Peyer's patch (tissue), 4 donors: Measurements from ENCODE around the gene TMEM87B. TPM values are rescaled to one million over a fixed set of nuclear protein-coding genes. Genes with fewer than 3 reads are reported as not detected.

Experiments used
- DNase-seq, 3 donors: peaks; one replicate each; pipeline ENCODE4 v3.0.0-alpha.2; 2017 to 2019
- H3K27ac ChIP-seq, 4 donors: fragments of 200-600 bp; sonication (generic); one replicate each; pipeline ENCODE4 v1.5.1; 2016 to 2019
- H3K27me3 ChIP-seq, 2 donors: fragments of 200-600 bp; sonication (generic); one replicate each; pipeline ENCODE4 v1.5.1; 2019
- H3K36me3 ChIP-seq, 3 donors: fragments of 200-600 bp; sonication (generic); one replicate each; pipeline ENCODE4 v1.5.1; 2016 to 2019
- H3K4me1 ChIP-seq, 4 donors: fragments of 200-600 bp; sonication (generic); one replicate each; pipeline ENCODE4 v1.5.1; 2016 to 2019
- H3K4me3 ChIP-seq, 4 donors: fragments of 200-600 bp; sonication (generic); 1 replicate in 3 of 4; 2 replicates in 1 of 4; pipeline ENCODE4 v1.5.1; 2016 to 2019; ENCODE audit warnings: mild to moderate bottlenecking in 1 of 4
- H3K9me3 ChIP-seq, 4 donors: fragments of 200-600 bp; sonication (generic); one replicate each; pipeline ENCODE4 v1.5.1; 2016 to 2019; ENCODE audit warnings: mild to moderate bottlenecking in 1 of 4
- POLR2A ChIP-seq, 2 donors: fragments of 450-650 bp; IDR thresholded peaks; one replicate each; pipeline ENCODE4 v1.5.1; 2017; ENCODE audit warnings: antibody characterized with exemption in 2 of 2, mild to moderate bottlenecking in 2 of 2, moderate library complexity in 2 of 2
- total RNA-seq, 4 donors: library from RNA; depleted of rRNA; stranded (reverse); fragments of >200 nt; gene quantifications; one replicate each; pipeline ENCODE4 v1.1.0, GENCODE V29; 2016
- TF ChIP-seq, protein P1 (sequence below), 6 experiments: fragments of 450-650 bp in 4 of 6; fragments of 200-600 bp in 2 of 6; sonication (generic) in 1 of 6; IDR thresholded peaks; one replicate each; pipeline ENCODE4 v1.5.1; 2017 to 2019; ENCODE audit warnings: antibody characterized with exemption in 6 of 6, mild to moderate bottlenecking in 3 of 6, moderate library complexity in 1 of 6

Gene TMEM87B
- total RNA-seq, 4 donors from 2014 or later, result 22.3 to 85.6 (median 48.6) TPM

DNA sequence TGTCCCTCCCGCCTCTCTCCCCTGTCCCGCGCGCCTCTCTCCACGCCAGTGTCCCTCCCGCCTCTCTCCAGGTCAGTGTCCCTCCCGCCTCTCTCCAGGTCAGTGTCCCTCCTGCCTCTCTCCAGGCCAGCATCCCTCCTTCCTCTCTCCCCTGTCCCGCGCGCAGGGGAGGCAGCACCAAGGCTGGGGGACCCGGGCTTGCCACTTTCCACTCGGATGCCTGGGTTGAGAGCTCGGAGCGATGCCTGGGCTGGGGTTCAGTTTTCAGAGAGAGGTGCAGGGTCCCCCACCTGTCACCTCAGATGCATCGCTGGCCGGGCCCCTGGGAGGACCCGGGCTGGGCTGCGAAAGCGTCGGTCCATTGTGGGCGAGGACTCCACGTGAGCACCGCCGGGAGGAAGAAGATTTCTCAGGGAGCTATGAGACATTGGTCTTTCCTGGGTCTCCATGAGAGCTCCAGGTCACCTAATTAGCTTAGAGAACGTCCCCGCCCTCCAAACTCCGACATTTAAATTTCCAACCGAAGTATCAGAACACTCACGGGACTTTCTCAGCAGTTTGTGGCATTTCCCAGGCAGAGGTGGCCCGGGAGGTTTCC is 85.2 kb downstream of the TMEM87B start:
- Histone ChIP-seq H3K36me3 (no peaks in the 10 kb centered on the region), H3K4me1 (no peaks in the 10 kb centered on the region), H3K27ac (no peak overlapping the region), H3K9me3 (no peaks in the 10 kb centered on the region), H3K27me3 (no peaks in the 10 kb centered on the region), H3K4me3 (no peak overlapping the region)
- no peak for TF ChIP-seq POLR2A (IDR thresholded peaks at IDR 0.05)
- DNase-seq, result no peak

DNA sequence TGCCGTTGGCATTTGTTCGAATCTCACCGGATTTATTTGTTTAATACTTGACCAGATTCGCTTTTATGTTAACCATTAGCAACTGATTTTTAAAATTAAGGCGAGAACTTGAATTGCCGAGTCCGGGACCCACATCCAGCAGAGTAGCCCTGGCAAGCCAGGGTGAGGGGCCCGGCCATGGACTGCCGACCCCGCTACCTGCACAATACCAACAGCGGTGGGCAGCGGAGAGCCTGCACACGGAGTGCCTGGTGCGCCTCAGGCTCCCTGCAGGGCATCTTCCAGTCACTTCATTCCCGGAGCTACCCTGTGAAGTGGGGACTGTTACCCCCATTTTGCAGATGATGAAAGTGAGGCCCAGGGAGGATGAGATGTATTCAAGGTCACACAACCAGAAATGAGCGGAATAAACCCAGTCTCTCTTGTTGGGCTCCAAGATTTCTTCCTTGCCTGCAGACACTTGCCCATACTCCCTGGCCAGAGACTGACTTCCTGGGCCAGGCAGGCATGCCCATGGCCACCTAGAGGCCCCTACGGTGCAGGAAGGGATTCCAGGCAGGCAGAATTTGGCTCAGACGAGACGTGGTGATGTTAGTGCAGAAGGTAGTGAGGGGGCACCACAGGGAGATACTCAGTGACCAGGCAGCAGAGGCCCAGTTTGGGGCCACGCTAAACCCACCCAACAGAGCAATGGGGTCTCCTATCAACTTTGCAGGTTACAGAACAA is 86.0 kb downstream of the TMEM87B start:
- H3K27me3 ChIP-seq, result no peaks in the 10 kb centered on the region
- H3K9me3 ChIP-seq, result no peaks in the 10 kb centered on the region
- TF ChIP-seq, protein P1, sequence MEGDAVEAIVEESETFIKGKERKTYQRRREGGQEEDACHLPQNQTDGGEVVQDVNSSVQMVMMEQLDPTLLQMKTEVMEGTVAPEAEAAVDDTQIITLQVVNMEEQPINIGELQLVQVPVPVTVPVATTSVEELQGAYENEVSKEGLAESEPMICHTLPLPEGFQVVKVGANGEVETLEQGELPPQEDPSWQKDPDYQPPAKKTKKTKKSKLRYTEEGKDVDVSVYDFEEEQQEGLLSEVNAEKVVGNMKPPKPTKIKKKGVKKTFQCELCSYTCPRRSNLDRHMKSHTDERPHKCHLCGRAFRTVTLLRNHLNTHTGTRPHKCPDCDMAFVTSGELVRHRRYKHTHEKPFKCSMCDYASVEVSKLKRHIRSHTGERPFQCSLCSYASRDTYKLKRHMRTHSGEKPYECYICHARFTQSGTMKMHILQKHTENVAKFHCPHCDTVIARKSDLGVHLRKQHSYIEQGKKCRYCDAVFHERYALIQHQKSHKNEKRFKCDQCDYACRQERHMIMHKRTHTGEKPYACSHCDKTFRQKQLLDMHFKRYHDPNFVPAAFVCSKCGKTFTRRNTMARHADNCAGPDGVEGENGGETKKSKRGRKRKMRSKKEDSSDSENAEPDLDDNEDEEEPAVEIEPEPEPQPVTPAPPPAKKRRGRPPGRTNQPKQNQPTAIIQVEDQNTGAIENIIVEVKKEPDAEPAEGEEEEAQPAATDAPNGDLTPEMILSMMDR (IDR thresholded peaks at IDR 0.05), result no peak
- TF ChIP-seq POLR2A (IDR thresholded peaks at IDR 0.05), result no peak
- no peak overlapping the region for H3K4me3 ChIP-seq
- no peaks in the 10 kb centered on the region for H3K36me3 ChIP-seq
- no peaks in the 10 kb centered on the region for H3K4me1 ChIP-seq
- no peak for DNase-seq
- no peak overlapping the region for H3K27ac ChIP-seq

DNA sequence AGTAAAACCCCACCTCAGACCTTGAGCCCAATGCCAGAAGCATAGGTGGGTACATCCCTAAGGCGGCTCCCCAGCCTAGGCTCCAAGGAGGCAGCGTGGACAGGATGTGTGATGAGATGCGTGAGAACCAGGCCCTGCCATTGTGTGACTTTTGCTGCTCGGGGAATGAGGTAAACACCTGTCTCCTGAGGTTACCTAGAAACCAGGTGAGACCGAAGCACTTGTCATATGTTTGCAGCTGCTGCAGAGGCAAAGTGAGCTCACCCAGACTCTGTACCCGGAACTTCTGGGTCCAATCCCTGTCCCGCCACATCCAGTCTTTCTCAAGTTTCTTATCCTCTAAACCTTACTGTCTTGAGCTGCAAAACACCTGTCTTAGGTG is 86.5 kb downstream of the TMEM87B start:
- H3K27me3 ChIP-seq, result no peaks in the 10 kb centered on the region
- no peak overlapping the region for H3K4me3 ChIP-seq
- no peaks in the 10 kb centered on the region for H3K4me1 ChIP-seq
- TF ChIP-seq, protein P1 (IDR thresholded peaks at IDR 0.05), result no peak
- no peak for DNase-seq
- no peaks in the 10 kb centered on the region for H3K9me3 ChIP-seq
- H3K27ac ChIP-seq, result no peak overlapping the region
- no peaks in the 10 kb centered on the region for H3K36me3 ChIP-seq

DNA sequence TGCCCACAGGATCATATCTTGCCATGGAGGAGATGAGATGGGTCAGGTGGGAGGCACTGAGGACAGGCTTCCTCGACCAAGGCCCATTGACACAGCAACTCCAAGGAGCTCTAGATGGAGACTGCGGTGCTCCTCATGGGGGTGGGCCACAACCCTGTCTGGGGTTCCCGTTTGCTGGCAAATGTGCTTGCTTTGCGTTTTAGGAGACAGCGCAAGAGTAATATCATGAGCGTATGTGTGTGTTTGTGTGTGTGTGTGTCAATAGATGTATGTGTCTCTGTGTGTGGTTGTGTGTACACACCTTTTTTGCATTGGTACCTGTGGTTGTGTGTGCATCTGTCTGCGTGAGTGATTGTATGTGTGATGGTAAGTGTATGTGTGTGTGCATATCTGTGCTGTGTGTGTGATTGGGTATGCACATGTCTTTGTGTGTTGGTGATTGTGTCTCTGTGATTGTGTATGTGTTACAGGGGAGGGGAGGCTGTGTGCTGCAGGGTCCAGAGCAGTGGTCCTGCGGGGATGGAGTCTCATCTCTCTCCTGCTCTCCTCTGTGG is 87.5 kb downstream of the TMEM87B start:
- Histone ChIP-seq H3K27ac (no peak overlapping the region), H3K4me3 (no peak overlapping the region), H3K27me3 (no peaks in the 10 kb centered on the region), H3K36me3 (no peaks in the 10 kb centered on the region), H3K4me1 (no peaks in the 10 kb centered on the region), H3K9me3 (no peaks in the 10 kb centered on the region)
- no peak for DNase-seq
- TF ChIP-seq, protein P1 (IDR thresholded peaks at IDR 0.05), result no peak

DNA sequence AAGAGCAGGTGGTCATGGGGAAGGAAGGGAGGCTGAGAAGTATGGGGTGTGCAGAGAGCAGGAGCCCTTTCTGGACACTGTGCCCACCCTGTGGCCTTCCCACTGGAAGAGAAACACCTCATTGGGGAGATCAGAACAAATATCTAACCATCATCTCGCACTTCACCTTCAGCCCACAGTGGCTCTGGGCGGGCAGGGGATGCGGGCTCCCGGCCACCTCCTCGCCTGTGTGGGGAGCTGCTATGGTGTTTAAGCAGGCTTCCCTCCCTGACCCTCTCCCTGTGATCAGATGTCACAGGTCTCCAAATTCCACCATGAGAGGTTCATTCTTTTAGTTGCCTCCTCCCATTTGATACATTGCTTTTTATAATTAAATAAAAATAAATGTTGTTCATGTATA is 88.1 kb downstream of the TMEM87B start:
- DNase-seq, result no peak
- H3K4me3 ChIP-seq, result no peak overlapping the region
- H3K36me3 ChIP-seq, result no peaks in the 10 kb centered on the region
- H3K27ac ChIP-seq, result no peak overlapping the region
- H3K4me1 ChIP-seq, result no peaks in the 10 kb centered on the region
- H3K27me3 ChIP-seq, result no peaks in the 10 kb centered on the region
- TF ChIP-seq, protein P1 (IDR thresholded peaks at IDR 0.05), result no peak
- no peak for TF ChIP-seq POLR2A (IDR thresholded peaks at IDR 0.05)
- H3K9me3 ChIP-seq, result no peaks in the 10 kb centered on the region

DNA sequence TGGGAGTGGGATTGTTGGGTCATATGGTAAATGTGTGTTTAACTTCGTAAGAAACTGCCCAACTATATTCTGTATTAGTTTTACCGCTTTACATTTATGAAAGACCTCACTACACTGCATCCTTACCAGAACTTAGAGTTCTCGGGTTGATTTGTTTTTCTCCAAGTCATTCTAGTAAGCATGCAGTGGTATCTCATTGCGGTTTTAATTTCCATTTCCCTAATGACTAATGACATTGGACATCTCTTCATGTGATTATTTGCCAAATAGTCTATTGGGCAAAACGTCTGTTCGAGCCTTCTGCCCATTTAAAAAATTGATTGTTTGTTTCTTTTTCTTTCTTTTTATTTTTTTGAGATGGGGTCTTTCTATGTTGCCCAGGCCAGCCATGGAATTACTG is 89.9 kb downstream of the TMEM87B start:
- Histone ChIP-seq H3K4me3 (no peak overlapping the region), H3K4me1 (no peaks in the 10 kb centered on the region), H3K36me3 (no peaks in the 10 kb centered on the region), H3K27ac (no peak overlapping the region), H3K27me3 (no peaks in the 10 kb centered on the region), H3K9me3 (no peaks in the 10 kb centered on the region)
- DNase-seq, result no peak
- TF ChIP-seq, protein P1 (IDR thresholded peaks at IDR 0.05), result no peak
- TF ChIP-seq POLR2A (IDR thresholded peaks at IDR 0.05), result no peak
